ENCODE data around the gene ERCC5.

Gene ERCC5

GRCh38 chr13:102917019-102917418, 71.2 kb downstream of the ERCC5 start:
- no peak for DNase-seq (ENCODE audit: low read depth, low spot score)

- DNase-seq (ENCODE audit: low read depth, low spot score), result no peak
These were observed 76.4 kb downstream of the ERCC5 start for GRCh38 chr13:102922184-102922583.
